HepG2 (cell line): ENCODE results near the gene TXNRD2. TPM values are rescaled to one million over a fixed set of nuclear protein-coding genes. Genes with fewer than 3 reads are reported as not detected.

Source experiments
- ATAC-seq: fragments of 200-7000 bp; cut with Tn5 transposase; 3 replicates; pipeline ENCODE4 v1.9.1; 2020; ENCODE audit warnings: mild to moderate bottlenecking, moderate library complexity
- BruUV-seq: library from RNA; stranded (reverse); fragments of 400-500 nt; replicated peaks from 2 replicates; lab custom pipeline; 2021; lab: Mats Ljungman, UMichigan
- CTCF ChIA-PET: fragments of 300-600 bp; formaldehyde crosslinking; extraction: SDS; loops from one replicate; lab custom pipeline; 2021; ENCODE audit warnings: low total read pairs, inconsistent platforms, low intra/inter-chr PET ratio; lab: Yijun Ruan, JAX
- POLR2A ChIA-PET: fragments of 350-600 bp; sonication (Branson Sonifier 250); formaldehyde crosslinking; loops from one replicate; lab custom pipeline; 2020; ENCODE audit warnings: antibody characterized with exemption, inconsistent platforms; lab: Yijun Ruan, JAX
- DNase-seq: peaks from one replicate; pipeline ENCODE4 v3.0.0-alpha.2; 2015; ENCODE audit warnings: low spot score
- FAIRE-seq: peaks from 3 replicates; lab custom pipeline; 2011; peaks lifted over from hg19 to GRCh38; lab: Jason Lieb, UNC
- H2AFZ ChIP-seq: one replicate; pipeline ENCODE4 v1.6.1; 2011; ENCODE audit warnings: low read length, inconsistent platforms
- H3K27ac ChIP-seq: fragments of 300-600 bp; 3 replicates; pipeline ENCODE4 v1.8.0; 2011; ENCODE audit warnings: mixed run types, mild to moderate bottlenecking, mixed read lengths, low read length, inconsistent platforms; ENCODE audit not compliant: insufficient read depth; ENCODE audit errors: extremely low read length
- H3K27me3 ChIP-seq, 2 experiments: fragments of 200-600 bp in 1 of 2; 2 replicates in 1 of 2; 3 replicates in 1 of 2; pipeline versions ENCODE4 v1.6.0 to v1.8.0; 2011; ENCODE audit warnings: low read length in 2 of 2, mild to moderate bottlenecking in 2 of 2, moderate library complexity in 2 of 2, inconsistent platforms in 1 of 2; ENCODE audit not compliant: insufficient read depth in 2 of 2, control insufficient read depth in 1 of 2
- H3K36me3 ChIP-seq, 2 experiments: fragments of 200-600 bp in 1 of 2; replicated peaks in 1 of 2; 2 replicates in 1 of 2; 3 replicates in 1 of 2; pipeline versions ENCODE4 v1.5.1 to v1.8.0; 2011; ENCODE audit warnings: low read length in 2 of 2, inconsistent platforms in 1 of 2; ENCODE audit not compliant: insufficient read depth in 2 of 2, control insufficient read depth in 1 of 2
- H3K4me1 ChIP-seq: 2 replicates; pipeline ENCODE4 v1.5.1; 2012; ENCODE audit warnings: low read length, inconsistent platforms; ENCODE audit not compliant: insufficient read depth
- H3K4me2 ChIP-seq: 2 replicates; pipeline ENCODE4 v1.6.0; 2011; ENCODE audit warnings: low read depth, low read length, inconsistent platforms
- H3K4me3 ChIP-seq, 3 experiments: fragments of 200-600 bp in 1 of 3; sonication (generic), shearing (Covaris generic) in 1 of 3; replicated peaks in 1 of 3; 2 replicates each; pipeline ENCODE4 v1.5.1; 2011 to 2016; ENCODE audit warnings: low read length in 3 of 3, inconsistent platforms in 2 of 3, low read depth in 2 of 3, mild to moderate bottlenecking in 2 of 3, control low read depth in 1 of 3, mixed read lengths in 1 of 3; ENCODE audit not compliant: insufficient read depth in 1 of 3
- H3K79me2 ChIP-seq: one replicate; pipeline ENCODE4 v1.6.1; 2011; ENCODE audit warnings: low read length, inconsistent platforms; ENCODE audit not compliant: insufficient read depth
- H3K9ac ChIP-seq: 2 replicates; pipeline ENCODE4 v1.6.0; 2011; ENCODE audit warnings: mild to moderate bottlenecking, low read depth, low read length, inconsistent platforms; ENCODE audit not compliant: insufficient read depth
- H3K9me3 ChIP-seq: 2 replicates; pipeline ENCODE4 v1.5.1; 2012; ENCODE audit warnings: mild to moderate bottlenecking, low read length
- H4K20me1 ChIP-seq: 2 replicates; pipeline ENCODE4 v1.6.0; 2011; ENCODE audit warnings: inconsistent platforms, mild to moderate bottlenecking, low read length, moderate library complexity; ENCODE audit not compliant: insufficient read depth
- CENPBD1 ChIP-seq: sonication (generic); formaldehyde crosslinking; IDR thresholded peaks from 2 replicates; pipeline ENCODE4 v1.8.0; 2022; ENCODE audit warnings: missing genetic modification reagents, low read depth, mild to moderate bottlenecking, borderline replicate concordance
- HDAC2 ChIP-seq: sonication (generic); formaldehyde crosslinking; IDR thresholded peaks from 2 replicates; pipeline ENCODE4 v1.4.0; 2020; ENCODE audit warnings: missing genetic modification reagents
- HOXA9 ChIP-seq: sonication (generic); formaldehyde crosslinking; IDR thresholded peaks from 2 replicates; pipeline ENCODE4 v1.8.1; 2022; ENCODE audit warnings: missing genetic modification reagents, mild to moderate bottlenecking, moderate library complexity, borderline replicate concordance
- MAZ ChIP-seq, 2 experiments: sonication (generic) in 1 of 2; formaldehyde crosslinking in 1 of 2; IDR thresholded peaks; 2 replicates each; pipeline versions ENCODE4 v1.5.0 to v1.6.1; 2012 to 2020; ENCODE audit warnings: low read depth in 2 of 2, mild to moderate bottlenecking in 2 of 2, borderline replicate concordance in 1 of 2, improper control_type of control experiment in 1 of 2, low read length in 1 of 2, missing genetic modification reagents in 1 of 2, moderate library complexity in 1 of 2
- MIXL1 ChIP-seq: IDR thresholded peaks from 2 replicates; pipeline ENCODE4 v1.6.1; 2016
- NFIC ChIP-seq: IDR thresholded peaks from 2 replicates; pipeline ENCODE4 v1.6.1; 2012; ENCODE audit warnings: mild to moderate bottlenecking, low read length, inconsistent platforms
- ZHX2 ChIP-seq, 2 experiments: sonication (generic) in 1 of 2; formaldehyde crosslinking in 1 of 2; IDR thresholded peaks; 2 replicates each; pipeline versions ENCODE4 v1.6.1 to v1.9.0; 2014 to 2022; ENCODE audit warnings: antibody characterized with exemption in 1 of 2, borderline replicate concordance in 1 of 2, inconsistent platforms in 1 of 2, low read depth in 1 of 2, missing genetic modification reagents in 1 of 2
- ZNF564 ChIP-seq: sonication (generic); formaldehyde crosslinking; IDR thresholded peaks from 2 replicates; pipeline ENCODE4 v1.8.1; 2023; ENCODE audit warnings: mild to moderate bottlenecking, missing genetic modification reagents
- ZNF883 ChIP-seq: sonication (generic); formaldehyde crosslinking; IDR thresholded peaks from 2 replicates; pipeline ENCODE4 v1.5.1; 2020; ENCODE audit warnings: mild to moderate bottlenecking, missing genetic modification reagents; ENCODE audit errors: not compliant biosample characterization
- WGBS: methylation state at CpG from one replicate; pipeline ENCODE4 v1.1.6; 2017; ENCODE audit warnings: low lambda C conversion rate; 5-methylcytosine and 5-hydroxymethylcytosine counted together
- in situ Hi-C: cut with HindIII; loops from 2 replicates; pipeline ENCODE4 v1.10.0; 2017; ENCODE audit warnings: low pct_unique_long_range_greater_than_20kb; ENCODE audit not compliant: extremely low pct_ligation_motif_present
- intact Hi-C: fragments of 100-400 bp; cut with micrococcal nuclease; formaldehyde crosslinking; loops from one replicate; pipeline ENCODE4 v1.10.0; 2022; ENCODE audit not compliant: unreplicated experiment
- polyA plus RNA-seq, 8 experiments: library from polyadenylated mRNA; depleted of rRNA in 3 of 8; stranded (reverse) in 7 of 8; unstranded in 1 of 8; fragments of >200 nt; fragmentation: Illumina TruSeq in 4 of 8; extraction: Trizol in 4 of 8; gene quantifications; 2 replicates each; pipeline versions ENCODE4 v1.2.1 to v1.2.3, GENCODE V29; 2011 to 2016; ENCODE audit warnings: low read depth in 4 of 8, missing spikeins in 1 of 8, mixed read lengths in 1 of 8; ENCODE audit not compliant: insufficient read depth in 1 of 8
- total RNA-seq, 5 experiments: library from RNA; depleted of rRNA; stranded (reverse); fragments of >200 nt; fragmentation: Illumina TruSeq; extraction: Trizol; gene quantifications; 2 replicates each; pipeline ENCODE4 v1.2.3, GENCODE V29; 2016; ENCODE audit warnings: low read depth in 1 of 5
- TF ChIP-seq, protein P1 (sequence below): sonication (generic); formaldehyde crosslinking; IDR thresholded peaks from 2 replicates; pipeline ENCODE4 v1.5.1; 2020; ENCODE audit warnings: mild to moderate bottlenecking, moderate library complexity, missing genetic modification reagents
- TF ChIP-seq, protein P2 (sequence below): IDR thresholded peaks from 2 replicates; pipeline ENCODE4 v1.6.1; 2016; ENCODE audit warnings: low read depth, borderline replicate concordance

Gene TXNRD2
- total and polyA plus RNA-seq, 2 of the 13 experiments (the other 11 are each of a cell fraction or from before 2014, with no cell fraction given), result 17.5 to 18.6 TPM

- TF ChIP-seq HOXA9 (CRISPR knock-in tag) (no peak), MAZ (IDR thresholded peaks at IDR 0.05; ENCODE audit: borderline replicate concordance, low read depth, low read length) (no peak), MAZ (CRISPR knock-in tag; IDR thresholded peaks at IDR 0.05; ENCODE audit: low read depth) (no peak), ZNF564 (CRISPR knock-in tag) (no peak), ZNF883 (CRISPR knock-in tag) (no peak), CENPBD1 (CRISPR knock-in tag) (no peak)
- TF ChIP-seq, protein P1, sequence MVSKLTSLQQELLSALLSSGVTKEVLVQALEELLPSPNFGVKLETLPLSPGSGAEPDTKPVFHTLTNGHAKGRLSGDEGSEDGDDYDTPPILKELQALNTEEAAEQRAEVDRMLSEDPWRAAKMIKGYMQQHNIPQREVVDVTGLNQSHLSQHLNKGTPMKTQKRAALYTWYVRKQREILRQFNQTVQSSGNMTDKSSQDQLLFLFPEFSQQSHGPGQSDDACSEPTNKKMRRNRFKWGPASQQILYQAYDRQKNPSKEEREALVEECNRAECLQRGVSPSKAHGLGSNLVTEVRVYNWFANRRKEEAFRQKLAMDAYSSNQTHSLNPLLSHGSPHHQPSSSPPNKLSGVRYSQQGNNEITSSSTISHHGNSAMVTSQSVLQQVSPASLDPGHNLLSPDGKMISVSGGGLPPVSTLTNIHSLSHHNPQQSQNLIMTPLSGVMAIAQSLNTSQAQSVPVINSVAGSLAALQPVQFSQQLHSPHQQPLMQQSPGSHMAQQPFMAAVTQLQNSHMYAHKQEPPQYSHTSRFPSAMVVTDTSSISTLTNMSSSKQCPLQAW (CRISPR knock-in tag), result no peak
- TF ChIP-seq, protein P2, sequence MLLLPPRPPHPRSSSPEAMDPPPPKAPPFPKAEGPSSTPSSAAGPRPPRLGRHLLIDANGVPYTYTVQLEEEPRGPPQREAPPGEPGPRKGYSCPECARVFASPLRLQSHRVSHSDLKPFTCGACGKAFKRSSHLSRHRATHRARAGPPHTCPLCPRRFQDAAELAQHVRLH (CRISPR knock-in tag), result no peak
These were observed 24.7 kb downstream of the TXNRD2 start (continued) for GRCh38 chr22:19916941-19917340.

GRCh38 chr22:19916006-19916405 lies 25.6 kb downstream of the TXNRD2 start:
- H3K9me3 ChIP-seq, result 0 out of 2 replicates have a peak, but pooled peaks cover 4% of the 10 kb centered on the region
- no peaks in the 10 kb centered on the region for H3K27me3 ChIP-seq
- H3K9ac ChIP-seq, result no peak overlapping the region
- BruUV-seq, result no TSS peak
- H4K20me1 ChIP-seq, result no peaks in the 10 kb centered on the region
- in situ Hi-C loops, result loop anchor here (10.0 kb wide), 1 partner anchor 161 kb away; no protein-coding TSS in a partner anchor
- H3K4me1 ChIP-seq, result no peaks in the 10 kb centered on the region
- no peak for FAIRE-seq
- POLR2A ChIA-PET, result no interaction called here
- no peak overlapping the region for H3K4me2 ChIP-seq
- ATAC-seq, result no peak
- H3K36me3 ChIP-seq, result peaks cover 24 to 66% of the 10 kb centered on the region in 2 experiments; a peak in 4 of 5 replicates
- 94% methylated on average over 4 of the region's 9 CpGs for WGBS
- intact Hi-C loops, result no loop called here
- no peak overlapping the region for H3K4me3 ChIP-seq
- no peak overlapping the region for H3K27ac ChIP-seq
- H2AFZ ChIP-seq, result no peak overlapping the region
- no peaks in the 10 kb centered on the region for H3K79me2 ChIP-seq
- no peak for DNase-seq
- CTCF ChIA-PET, result no interaction called here
- TF ChIP-seq ZHX2 (IDR thresholded peaks at IDR 0.05; ENCODE audit: low read depth), result no peak
- TF ChIP-seq ZHX2 (CRISPR knock-in tag; IDR thresholded peaks at IDR 0.05; ENCODE audit: borderline replicate concordance), result no peak
- no peak for TF ChIP-seq NFIC
- TF ChIP-seq MIXL1 (CRISPR knock-in tag), result no peak
- TF ChIP-seq HDAC2 (CRISPR knock-in tag), result no peak
